ENCODE results near the gene IRF2BP2. TPM values are rescaled to one million over a fixed set of nuclear protein-coding genes. Genes with fewer than 3 reads are reported as not detected.

IRF2BP2 gene
- 63.4 and 78.2 TPM in 2 replicates for total RNA-seq

GRCh38 chr1:234610061-234610665 lies at the start of gene IRF2BP2:
TSS of gene IRF2BP2 (minus strand) at chr1:234610178. CDS start at chr1:234609494, 684 bp downstream.

Small RNA genes lying within 50 kb of the gene (small RNA-seq; reads per million reads assigned to genes)
- gene RF00096 = not detected

Other genes starting within 250 kb of the IRF2BP2 start
- gene COA6, start 236.7 kb downstream of the IRF2BP2 start, total RNA-seq = 29.9 and 35.1 TPM in 2 replicates
- gene TARBP1, start 131.0 kb downstream of the IRF2BP2 start, total RNA-seq = 36.8 and 37.1 TPM in 2 replicates